Subcutaneous adipose tissue (tissue), 4 donors: Measurements from ENCODE around the gene TIAM1. TPM values are rescaled to one million over a fixed set of nuclear protein-coding genes. Genes with fewer than 3 reads are reported as not detected.

Experiments
- total RNA-seq, 4 donors: library from RNA; depleted of rRNA; stranded (reverse); fragments of >200 nt; gene quantifications; one replicate each; pipeline ENCODE4 v1.1.0, GENCODE V29; 2016
- TF ChIP-seq, protein P1 (sequence below): fragments of 450-650 bp; IDR thresholded peaks from one replicate; pipeline ENCODE4 v1.5.1; 2016; ENCODE audit warnings: low read depth, mild to moderate bottlenecking, control low read depth, antibody characterized with exemption, moderate library complexity

TIAM1 gene
- total RNA-seq, 4 donors from 2014 or later = 5.1 to 27.4 (median 14.7) TPM

DNA sequence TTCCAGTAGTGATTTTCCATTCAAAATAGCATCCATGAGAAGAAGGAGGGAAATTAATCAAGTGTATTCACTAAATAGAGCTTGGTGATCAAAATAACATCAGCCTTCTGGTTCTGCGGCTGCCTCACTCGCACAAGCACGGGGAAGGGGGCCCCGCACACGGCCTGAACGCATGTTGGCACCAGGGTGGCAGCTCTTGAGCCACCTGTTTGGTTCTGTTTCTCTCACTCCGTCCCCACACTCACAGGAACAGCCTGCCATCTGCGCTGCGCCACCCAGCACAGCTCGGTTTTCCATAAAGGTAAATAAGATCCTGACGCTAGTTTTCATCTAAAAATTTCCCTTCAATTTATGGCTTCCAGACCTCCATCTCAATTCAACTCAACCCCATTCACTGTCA is 49.4 kb downstream of the TIAM1 start:
- TF ChIP-seq, protein P1, sequence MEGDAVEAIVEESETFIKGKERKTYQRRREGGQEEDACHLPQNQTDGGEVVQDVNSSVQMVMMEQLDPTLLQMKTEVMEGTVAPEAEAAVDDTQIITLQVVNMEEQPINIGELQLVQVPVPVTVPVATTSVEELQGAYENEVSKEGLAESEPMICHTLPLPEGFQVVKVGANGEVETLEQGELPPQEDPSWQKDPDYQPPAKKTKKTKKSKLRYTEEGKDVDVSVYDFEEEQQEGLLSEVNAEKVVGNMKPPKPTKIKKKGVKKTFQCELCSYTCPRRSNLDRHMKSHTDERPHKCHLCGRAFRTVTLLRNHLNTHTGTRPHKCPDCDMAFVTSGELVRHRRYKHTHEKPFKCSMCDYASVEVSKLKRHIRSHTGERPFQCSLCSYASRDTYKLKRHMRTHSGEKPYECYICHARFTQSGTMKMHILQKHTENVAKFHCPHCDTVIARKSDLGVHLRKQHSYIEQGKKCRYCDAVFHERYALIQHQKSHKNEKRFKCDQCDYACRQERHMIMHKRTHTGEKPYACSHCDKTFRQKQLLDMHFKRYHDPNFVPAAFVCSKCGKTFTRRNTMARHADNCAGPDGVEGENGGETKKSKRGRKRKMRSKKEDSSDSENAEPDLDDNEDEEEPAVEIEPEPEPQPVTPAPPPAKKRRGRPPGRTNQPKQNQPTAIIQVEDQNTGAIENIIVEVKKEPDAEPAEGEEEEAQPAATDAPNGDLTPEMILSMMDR = no peak

- TF ChIP-seq, protein P1 = no peak
Measured at GRCh38 chr21:31293986-31294385, 50.1 kb downstream of the TIAM1 start.

DNA sequence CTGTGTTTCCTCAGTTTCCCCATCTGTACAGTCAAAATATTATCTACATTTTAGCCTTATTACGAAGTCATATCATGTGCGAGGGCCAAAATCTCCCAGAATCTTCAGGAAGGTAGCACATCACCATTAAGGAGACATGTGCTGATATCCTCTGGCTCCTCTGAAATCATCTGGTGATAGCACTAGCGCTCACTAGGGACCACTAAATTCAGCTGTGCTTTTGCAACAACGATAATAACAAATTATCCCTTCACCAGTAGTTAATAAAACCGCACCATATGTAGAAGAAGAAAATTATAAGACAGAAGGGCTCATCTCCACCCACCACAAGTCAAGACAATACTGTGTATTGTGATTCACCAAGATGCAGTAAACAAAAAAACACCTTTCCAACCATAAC is 53.3 kb downstream of the TIAM1 start:
- TF ChIP-seq, protein P1 = no peak

- TF ChIP-seq, protein P1 = no peak
Measured at GRCh38 chr21:31289702-31290101, 54.4 kb downstream of the TIAM1 start.

GRCh38 chr21:31288191-31288590 is 55.9 kb downstream of the TIAM1 start:
- TF ChIP-seq, protein P1 = no peak

DNA sequence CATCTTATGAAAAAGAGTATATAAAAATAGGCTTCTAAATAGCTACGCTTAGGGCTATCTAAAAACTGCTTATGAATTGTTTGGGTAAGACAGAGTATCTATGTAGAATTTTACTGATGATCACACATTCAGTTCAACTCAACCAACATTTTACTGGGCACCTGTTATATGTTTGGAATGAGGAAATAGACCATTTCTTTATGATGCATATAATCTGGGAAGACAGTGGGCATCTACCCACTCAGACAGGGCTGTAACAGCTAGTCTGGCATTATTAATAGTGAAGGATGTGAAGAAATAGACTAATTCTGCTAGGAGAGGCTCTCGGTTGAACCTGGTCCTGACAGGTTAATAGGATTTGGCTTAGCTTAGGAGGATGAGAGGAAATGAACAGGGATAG is 56.9 kb downstream of the TIAM1 start:
- TF ChIP-seq, protein P1 = no peak

DNA sequence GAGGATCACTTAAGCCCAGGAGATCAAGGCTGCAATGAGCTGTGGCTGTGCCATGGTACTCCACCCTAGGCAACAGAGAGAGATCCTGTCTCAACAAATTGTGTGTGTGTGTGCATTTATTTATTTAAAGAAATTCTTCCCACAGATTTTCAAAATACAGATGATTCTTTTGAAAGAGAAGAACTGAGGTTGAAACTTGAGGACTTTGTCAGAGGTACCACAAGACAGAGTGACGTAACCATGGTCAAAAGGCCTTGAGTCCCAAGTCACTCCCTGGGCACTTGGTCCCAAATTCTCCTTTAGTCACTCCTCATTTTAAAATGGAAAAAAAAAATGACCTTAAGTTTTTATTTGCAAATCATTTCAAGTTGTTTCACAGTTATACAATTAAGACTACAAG is 57.4 kb downstream of the TIAM1 start:
- TF ChIP-seq, protein P1 = no peak
